NOMO-1 treated with DMSO at 0.1 percent for 48 hours (cell line): ENCODE measurements around the gene PI4KB.
"Not testable (repeated sequence)": the region's sequence is repeated elsewhere in the genome, so short reads cannot be mapped to it uniquely, and the experiment has no call there.

Experiments
- DNase-seq: peaks from one replicate; lab custom pipeline; 2025; ENCODE audit not compliant: unreplicated experiment; lab: John Stamatoyannopoulos, UW

Gene PI4KB

DNA sequence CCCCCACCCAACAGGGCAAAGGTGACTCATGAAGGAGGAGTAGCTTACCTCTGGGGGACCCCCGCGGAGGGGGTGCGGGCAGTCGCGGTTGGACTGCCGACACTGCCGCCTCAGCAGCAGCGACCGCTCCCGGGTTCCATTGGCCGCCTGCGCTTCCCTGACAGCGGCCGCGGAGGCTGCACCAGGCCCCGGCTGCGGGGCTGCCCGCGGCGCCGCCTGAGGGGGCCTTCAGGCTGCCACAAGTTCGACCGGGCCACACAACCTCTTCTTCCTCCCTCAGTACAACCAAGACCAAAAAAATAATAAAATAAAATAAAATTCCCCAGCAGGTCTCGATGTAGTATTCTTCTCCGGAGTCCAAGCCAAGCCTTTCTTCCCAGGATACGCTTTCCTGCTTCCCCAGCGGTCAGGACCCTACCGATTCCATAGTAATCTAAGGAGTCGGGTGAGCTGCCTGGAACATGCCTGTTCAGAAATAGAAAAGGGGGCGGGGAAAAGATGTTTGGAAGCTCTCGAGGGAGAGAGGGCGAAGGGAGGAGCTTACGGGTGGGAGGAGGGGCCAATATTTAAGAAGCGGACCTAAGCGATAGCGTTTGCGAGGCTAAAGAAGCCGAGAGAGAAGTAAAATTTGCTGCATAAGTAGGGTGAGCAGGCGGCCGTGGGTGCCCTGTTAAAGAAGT, at the start of gene PI4KB:
Gene PI4KB, minus strand, starts transcription at position 194 of the 680 bp plus-strand sequence. CDS start 10,935 bp downstream, outside the sequence.
- DNase-seq = peak; percentile 97

DNA sequence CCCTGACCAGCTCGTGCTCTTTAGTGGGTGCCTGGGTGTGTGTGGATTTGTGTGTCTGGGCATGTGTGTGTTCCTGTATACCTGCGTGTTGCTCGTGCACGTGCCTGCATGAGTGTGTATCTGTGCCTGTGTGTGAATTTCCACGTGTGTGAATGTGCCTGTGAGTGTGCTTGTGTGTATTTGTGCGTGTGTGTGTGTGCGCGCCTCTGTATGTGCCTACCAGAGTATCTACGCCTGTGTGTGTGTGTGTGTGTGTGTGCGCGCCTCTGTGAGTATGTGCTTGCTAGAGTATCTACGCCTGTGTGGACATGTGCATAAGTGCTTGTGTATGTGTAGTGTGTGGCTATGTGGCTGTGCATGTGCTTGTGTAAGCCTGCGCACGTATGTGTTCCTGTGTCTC, 46.0 kb upstream of the PI4KB start:
- DNase-seq = no peak

DNA sequence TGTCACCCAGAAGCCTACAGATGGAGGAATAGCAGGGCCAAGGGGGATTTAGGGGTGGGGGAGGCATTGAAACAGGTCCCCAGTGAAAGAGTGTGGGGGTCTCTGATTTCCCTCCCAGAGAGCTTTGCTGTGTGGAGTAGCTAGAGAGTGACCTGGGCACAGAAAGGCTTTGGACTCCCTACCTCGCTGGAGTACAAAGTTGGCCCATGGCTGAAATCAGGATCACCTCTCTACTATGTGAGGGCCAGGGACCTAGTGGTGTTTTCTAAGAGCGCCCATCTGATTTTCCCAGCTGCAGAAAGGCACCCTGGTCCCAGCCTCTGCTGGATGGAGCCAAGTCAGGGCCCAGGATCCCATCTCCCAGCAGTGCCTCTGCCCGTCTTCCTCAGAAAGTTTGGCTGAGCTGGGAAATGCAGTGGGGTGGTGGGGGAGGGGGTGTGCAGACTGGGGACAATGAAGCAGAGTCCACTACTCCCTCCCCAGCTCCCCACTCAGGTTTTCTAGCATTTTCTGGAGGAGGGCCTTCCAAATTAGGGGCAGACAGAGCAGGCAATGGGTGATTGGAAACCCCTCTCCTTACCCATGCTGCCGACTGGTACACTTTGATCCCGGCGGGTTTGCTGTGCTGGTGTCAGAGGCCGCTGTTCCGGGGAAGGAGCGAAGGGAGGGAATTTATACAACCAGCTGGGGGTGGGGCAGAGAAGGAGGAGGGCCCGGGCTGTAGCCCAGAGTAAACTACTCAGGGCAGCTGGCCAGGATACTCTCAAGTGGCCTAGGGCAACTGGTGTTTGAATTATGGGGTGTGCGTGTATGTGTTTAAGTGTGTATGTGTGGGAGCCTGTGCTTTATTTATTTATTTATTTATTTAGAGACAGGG, 45.1 kb upstream of the PI4KB start, which contains the start of gene SELENBP1:
Gene SELENBP1, minus strand, starts transcription at position 648 of the 877 bp plus-strand sequence. Its CDS starts 64 bp downstream, at position 584.
- DNase-seq = no peak

DNA sequence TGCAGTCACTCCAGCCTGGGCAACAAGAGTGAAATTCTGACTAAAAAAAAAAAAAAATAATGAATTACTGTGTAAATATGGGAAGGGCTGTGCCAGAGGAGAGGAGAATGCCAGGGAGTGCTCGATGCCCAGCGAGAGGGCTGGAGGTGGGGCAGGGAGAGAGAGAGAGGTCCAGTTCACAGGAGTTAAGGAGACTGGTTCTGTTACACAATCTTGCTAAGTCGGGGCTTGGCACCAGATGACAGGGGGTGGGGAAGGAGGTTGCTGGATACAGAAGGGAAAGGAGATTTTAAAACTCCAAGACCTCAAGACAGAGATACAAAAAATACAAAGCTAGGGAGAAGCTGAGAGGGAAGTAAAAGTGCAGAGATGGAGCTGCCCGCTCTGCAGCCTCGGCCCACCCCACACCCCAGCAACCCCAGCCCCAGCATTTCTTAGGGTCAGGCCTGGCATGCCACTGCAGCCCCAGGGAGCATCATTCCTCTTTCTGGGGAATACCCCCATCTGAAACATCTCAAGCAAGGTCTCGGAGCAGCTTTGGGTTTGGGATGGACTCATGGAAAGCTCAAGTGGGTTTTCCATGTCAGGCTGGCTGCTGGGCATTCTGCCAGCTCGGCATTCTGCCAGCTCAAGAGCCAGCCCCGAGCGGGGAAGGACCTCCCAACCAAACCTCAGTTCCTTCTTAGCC, 44.3 kb upstream of the PI4KB start:
- DNase-seq = no peak

DNA sequence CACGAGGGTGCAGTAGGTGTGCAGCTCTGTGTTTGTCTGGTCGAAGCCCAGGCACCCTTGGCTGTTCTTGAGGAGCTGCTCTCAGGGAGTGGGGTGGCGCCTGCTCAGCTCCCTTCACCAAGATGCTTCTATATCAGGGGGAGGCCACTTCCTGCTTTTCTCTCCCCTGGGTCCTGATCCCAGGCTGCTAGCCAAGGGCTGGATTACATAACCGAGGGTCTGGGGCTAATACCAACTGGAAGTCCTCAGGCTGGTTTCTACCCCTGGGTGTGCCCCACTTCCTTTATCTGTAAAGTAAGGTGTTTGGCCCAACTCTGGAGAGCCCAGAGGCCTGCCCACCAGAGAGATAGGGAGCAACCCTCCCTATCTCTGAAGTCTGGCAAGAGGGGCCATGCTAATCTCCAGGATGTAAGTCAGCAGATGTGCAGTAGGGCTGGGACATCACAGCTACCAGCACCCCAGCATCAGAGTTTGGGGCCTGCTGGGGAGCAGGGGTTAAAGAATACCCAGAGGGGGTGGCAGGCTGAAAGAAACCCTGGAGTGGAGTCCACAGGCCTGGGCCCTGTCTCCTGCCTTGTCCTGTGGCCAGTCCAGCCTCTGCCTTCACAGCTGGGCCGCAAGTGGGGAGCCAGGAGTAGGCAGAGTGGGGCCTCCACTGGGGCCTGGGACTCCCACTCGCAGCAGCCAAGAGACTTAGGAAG, 43.1 kb upstream of the PI4KB start:
- peak; percentile 38 for DNase-seq

DNA sequence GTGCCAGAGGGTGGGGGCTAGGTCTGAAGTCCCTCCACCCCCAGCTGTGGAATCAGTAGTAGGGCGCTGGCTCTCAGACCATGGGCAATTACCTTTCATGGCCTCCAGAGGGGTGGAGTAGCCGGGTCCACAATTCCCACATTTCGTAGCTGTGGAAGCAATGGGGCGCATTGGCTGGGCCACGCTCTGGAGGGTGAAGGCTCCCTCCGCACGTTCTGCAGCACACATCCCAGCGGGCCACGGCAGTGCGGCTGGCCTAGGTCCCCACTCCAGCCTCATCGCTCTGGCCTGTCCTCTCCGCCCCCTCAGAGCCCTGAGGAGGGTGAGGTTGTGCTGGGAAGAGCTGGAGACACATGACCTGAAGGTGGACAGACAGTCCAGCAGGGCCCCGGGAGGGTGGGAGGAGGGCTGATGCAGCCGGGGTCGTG, 42.4 kb upstream of the PI4KB start:
- no peak for DNase-seq

DNA sequence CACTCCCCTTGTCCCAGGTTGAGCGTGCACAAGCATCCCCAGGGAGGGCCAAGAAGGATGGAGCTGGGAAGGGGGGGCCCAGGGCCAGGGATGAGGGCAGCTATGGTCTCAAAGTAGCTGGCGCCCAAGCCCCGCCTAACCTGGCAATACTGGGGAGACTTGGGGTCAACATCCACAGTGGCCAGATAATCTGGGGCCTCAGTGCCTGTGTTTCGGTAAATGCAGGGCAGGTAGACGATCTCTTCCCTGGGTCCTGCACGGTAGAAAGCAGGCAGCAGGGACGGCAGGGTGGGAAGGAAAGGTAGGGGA, 42.0 kb upstream of the PI4KB start:
- DNase-seq = no peak

DNA sequence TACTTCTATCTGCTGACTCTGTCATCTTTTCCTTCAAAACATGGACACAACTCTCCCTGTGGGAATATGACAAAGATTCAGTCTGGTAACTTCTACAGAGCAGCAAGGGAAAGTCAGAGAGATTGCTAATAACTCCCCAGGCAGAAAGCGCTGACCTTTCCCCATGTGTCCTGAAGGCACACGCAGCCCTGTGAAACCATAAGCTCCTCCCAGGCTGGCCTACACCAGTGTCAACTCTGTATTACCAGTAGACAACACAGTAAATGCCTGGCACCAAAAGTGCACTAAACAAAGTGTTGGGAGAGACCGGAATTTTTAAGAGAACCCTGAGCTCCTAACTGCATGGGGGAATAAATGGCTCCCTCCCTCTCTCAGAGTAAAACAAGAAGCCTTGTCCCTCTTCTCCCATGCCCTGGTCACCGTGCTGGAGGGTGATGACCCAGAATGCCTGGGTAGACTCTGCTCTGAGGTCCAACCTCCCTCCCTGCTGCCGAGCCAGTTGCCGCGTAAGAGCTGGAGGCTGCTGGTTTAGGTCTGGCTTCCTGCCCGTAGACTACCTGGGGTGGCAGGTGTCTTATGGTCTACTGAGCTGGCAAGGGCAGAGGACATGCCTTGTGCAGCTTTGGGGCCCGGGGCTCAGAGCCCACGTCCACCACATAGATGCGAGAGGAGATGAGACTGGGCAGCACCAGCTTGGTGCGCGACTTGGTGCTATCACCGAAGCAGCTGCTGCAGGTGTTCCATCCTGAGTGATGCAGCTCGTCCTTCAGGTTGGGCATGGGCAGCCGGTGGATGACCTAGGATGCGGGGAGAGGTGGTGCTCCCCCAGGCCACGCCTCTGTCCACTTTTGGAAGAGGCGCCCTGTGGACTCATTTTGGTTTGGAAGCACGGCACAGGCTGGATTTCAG, 41.4 kb upstream of the PI4KB start:
- no peak for DNase-seq

DNA sequence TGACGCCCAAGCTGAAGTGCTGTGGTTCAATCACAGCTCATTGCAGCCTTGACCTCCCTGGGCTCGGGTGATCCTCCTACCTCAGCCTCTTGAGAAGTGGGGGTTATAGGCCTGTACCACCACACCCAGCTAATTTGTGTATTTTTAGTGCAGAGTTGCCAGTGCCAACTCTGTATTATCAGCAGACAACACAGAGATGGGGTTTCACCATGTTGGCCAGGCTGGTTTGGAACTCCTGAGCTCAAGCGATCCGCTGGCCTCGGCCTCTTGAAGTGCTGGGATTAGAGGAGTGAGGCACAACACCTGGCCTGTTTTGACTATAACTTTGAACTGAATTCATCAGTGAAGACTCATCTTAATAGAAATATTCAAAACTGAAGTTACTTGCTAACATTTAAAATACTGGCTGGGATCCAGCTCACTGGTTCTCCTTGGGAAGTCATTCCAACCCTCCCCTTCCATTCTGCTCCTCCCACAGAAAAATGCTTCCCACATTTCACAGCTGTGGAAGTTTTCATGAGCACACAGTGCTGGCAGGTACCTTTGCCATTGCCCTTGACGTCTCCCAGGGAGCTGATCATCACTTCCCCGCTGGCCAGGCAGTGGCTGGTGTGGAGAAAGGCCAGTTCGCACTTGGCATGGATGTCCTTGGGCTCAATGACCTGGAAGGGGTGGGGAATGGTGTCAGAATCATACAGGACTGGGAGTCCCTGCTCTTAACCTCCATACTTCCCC, 40.6 kb upstream of the PI4KB start:
- no peak for DNase-seq

DNA sequence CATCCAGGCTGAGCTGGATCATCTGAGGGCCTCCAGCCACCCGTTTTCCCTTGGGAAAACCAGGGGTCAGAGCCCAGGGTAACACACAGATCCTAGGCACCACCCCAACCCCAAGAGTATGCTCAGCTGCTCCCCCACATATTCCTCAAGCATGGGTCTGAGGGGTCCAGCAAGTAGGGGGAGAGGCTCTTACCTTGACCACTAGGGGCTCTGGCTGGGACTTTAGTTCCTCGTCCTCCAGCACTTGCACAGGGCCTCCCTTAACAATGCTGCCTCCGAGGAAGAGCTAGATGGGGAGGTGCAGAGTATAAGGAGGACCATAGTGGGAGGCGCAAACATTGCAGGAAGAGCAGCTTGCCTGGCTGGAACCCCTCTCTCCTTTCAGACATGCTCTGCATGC, 37.8 kb upstream of the PI4KB start:
- DNase-seq = no peak

DNA sequence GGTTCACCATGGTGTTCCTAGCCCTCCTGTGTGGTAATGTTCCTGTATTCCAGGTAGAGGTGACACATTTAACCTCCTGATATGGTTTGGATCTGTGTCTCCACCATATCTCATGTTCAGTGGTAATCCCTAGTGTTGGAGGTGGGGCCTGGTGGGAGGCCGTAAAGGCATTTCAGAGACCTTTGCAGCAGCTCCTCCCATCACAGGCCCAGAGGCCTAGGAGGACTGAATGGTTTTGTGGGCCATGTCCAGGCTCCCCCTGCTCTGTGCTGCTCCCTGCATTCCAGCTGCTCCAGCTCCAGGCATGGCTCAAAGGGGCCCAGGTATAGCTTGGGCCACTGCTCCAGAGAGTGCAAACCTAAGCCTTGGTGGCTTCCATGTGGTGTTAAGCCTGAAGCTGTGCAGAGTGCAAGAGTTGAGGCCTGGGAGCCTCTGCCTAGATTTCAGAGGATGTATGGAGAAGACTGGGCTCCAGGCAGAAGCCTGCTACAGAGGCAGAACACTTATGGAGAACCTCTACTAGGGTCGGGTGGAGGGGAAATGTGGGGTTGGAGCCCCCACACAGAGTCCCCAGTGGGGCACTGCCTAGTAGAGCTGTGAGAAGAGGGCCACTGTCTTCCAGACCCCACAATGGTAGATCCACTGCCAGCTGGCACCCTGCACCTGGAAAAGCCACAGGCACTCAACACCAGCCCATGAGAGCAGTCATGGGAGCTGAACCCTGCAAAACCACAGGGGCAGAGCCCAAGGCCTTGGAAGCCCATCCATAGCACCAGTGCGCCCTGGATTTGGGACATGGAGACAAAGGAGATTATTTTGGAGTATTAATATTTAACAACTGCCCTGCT, 35.3 kb upstream of the PI4KB start:
- DNase-seq = no peak

DNA sequence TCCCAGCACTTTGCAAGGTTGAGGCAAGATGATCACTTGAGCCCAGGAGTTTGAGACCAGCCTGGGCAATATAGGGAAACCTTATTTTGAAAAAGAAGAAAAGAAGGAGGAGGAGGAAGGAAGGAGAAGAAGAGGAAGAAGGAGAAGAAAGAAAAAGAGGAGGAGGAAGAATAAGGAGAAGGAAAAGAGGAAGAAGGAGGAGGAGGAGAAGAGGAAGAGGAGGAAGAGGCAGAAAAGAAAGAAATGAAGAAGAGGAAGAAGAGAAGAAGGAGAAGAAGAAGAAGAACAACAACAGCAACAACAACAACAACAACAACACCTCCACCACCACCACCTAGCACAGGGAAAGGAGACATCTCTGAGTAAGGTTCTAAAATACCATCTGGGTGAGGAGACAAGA, 34.7 kb upstream of the PI4KB start:
- DNase-seq = no peak

DNA sequence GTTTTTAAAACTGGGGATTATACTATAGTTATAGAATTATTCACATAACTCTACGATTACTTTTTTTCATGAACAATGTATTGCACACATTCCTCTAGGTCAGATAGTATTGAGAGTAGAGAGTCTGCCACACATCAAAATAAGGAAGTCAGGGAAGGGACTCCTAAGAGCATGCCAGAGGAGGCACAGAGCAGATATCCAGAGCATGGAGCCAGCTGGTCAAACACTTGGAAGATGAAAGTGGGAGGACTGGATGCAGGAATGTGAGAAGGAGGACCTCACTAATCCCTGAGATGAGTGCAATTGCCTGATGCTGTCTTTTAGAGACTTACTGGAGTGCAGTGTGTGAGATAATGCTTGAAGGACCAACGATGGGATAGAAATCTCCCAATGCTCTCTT, 29.5 kb upstream of the PI4KB start:
- DNase-seq = peak; percentile 10

DNA sequence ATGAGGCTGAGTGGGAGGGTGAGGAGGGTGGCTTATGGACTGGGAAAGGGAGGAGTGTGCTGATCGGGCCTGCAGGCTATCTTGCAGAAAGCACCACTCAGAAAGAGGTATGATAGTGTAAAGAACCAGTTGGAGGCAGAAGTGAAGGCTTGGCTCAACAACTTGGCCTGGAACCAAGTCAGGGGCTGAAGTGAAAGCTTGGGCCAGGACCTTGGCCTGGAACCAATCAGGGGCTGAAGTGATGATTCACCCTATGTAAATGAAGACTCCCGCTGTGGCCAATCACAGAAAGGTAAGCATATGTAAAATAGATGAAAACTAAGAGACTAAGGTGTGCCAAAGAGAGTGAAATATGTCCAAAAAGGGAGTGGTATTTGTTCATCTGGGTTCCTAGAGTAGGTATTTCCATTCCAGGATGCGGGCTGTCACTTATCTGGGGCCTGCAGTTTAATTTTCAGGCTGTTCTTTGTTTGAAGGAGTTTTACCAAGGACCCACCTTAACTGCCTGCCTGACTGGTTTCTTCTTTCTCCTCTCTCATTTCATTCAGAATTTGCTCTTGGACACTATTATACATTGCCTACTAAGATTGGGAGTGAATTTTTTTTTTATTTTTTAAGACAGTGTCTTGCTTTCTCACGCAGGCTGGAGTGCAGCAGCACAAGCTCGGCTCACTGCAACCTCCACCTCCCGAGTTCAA, 25.0 kb upstream of the PI4KB start:
- DNase-seq = peak; percentile 19

DNA sequence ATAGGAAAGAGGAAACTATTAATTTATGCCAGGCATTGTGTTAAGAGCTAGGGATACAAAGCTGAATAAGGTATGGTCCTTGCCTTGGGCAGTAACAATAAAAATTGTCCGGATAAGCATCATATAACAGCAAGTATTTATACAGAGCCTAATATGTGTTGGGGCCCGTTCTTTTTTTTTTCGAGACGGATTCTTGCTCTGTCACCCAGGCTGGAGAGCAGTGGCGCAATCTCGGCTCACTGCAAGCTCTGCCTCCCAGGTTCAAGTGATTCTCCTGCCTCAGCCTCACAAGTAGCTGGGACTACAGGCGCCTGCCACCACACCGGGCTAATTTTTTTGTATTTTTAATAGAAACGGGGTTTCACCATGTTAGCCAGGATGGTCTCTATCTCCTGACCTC, 23.1 kb upstream of the PI4KB start:
- DNase-seq = not testable (repeated sequence)

DNA sequence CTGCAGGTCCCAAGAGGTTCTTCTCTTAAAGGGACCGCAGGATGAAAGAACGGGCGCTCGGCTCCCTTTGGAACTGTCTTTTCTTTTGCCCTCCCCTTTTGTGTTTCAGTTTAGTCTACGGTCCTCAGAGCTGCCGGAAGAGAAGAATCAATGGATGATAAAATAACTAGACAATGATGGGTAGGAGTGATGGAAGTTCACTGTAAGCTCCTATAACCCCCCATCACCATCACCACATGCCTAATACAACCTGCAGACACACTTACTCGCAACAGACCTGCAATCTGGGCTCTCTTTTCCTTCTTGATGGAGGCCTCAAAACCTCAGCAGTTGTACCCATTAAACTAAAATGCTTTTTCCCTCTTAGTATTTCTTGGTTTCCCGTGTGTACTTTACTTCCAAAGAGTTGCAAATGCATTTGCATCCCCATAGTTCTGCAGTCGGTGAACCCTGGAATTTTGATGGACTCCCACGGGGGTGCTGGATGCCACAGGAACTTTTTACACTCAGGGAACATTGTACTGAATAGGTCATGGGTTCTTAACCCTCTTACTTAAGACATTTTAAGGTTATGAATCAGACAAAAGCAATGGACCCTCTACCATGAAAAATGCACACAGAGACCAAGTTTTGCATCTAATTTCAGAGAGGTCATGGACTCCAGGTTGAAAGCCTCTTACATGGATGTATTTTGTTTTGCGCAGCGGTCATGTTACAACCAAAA, 20.5 kb upstream of the PI4KB start:
- DNase-seq = no peak

DNA sequence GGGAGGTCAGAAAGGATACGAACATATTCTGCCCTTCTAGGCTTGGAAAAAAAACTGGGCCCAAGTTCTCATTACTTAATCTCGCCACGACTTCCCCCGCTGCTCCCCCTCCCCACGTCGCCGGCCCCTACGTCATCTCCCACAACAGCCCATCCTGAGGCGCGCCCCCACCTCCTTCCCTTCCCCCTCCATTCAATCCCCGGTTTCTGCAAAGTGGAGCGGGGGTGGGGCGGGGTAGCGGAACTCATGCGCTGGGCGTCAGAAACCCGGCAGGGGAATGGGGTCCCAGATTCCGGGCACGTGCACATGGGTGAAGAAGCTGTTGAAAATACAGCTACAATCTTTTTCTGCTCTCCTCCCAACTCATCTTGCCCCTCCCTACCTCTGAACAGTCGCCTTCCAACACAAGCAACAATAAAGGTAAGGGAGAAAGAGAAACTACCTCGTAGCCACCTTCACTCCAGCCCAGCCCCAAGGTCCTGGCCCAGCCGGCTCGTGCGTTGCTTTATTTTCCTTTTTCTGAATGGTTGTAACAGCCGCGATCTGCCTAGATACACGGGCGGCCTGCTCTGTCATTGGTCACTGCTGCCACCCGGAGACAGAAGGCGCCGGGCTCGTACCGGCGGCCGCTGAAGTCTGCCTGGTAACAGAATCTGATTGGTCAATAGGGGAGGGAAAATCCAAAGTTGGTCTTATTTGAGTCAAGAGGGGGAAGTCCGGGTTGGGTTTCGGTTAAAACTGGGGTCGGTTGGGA, 19.7 kb upstream of the PI4KB start, which contains the start of gene RFX5:
Gene RFX5, minus strand, starts transcription at position 484 of the 754 bp plus-strand sequence. CDS start 932 bp downstream, outside the sequence.
- DNase-seq = peak; percentile 99
